HepG2 (cell line): ENCODE measurements around the gene TPR. TPM values are rescaled to one million over a fixed set of nuclear protein-coding genes. Genes with fewer than 3 reads are reported as not detected.

Source experiments
- ATAC-seq: fragments of 200-7000 bp; cut with Tn5 transposase; 3 replicates; pipeline ENCODE4 v1.9.1; 2020; ENCODE audit warnings: mild to moderate bottlenecking, moderate library complexity
- Bru-seq: library from RNA; stranded (reverse); fragments of 400-500 nt; gene quantifications from one replicate; lab custom pipeline; 2021; lab: Mats Ljungman, UMichigan
- BruChase-seq, 2 experiments: library from RNA; stranded (reverse); fragments of 400-500 nt; gene quantifications; one replicate each; lab custom pipeline; 2021; lab: Mats Ljungman, UMichigan
- BruUV-seq: library from RNA; stranded (reverse); fragments of 400-500 nt; replicated peaks from 2 replicates; lab custom pipeline; 2021; lab: Mats Ljungman, UMichigan
- CTCF ChIA-PET: fragments of 300-600 bp; formaldehyde crosslinking; extraction: SDS; loops from one replicate; lab custom pipeline; 2021; ENCODE audit warnings: low total read pairs, inconsistent platforms, low intra/inter-chr PET ratio; lab: Yijun Ruan, JAX
- POLR2A ChIA-PET: fragments of 350-600 bp; sonication (Branson Sonifier 250); formaldehyde crosslinking; loops from one replicate; lab custom pipeline; 2020; ENCODE audit warnings: antibody characterized with exemption, inconsistent platforms; lab: Yijun Ruan, JAX
- DNase-seq: peaks from one replicate; pipeline ENCODE4 v3.0.0-alpha.2; 2015; ENCODE audit warnings: low spot score
- FAIRE-seq: peaks from 3 replicates; lab custom pipeline; 2011; peaks lifted over from hg19 to GRCh38; lab: Jason Lieb, UNC
- H2AFZ ChIP-seq: one replicate; pipeline ENCODE4 v1.6.1; 2011; ENCODE audit warnings: low read length, inconsistent platforms
- H3K27ac ChIP-seq: fragments of 300-600 bp; 3 replicates; pipeline ENCODE4 v1.8.0; 2011; ENCODE audit warnings: mixed run types, mild to moderate bottlenecking, mixed read lengths, low read length, inconsistent platforms; ENCODE audit not compliant: insufficient read depth; ENCODE audit errors: extremely low read length
- H3K27me3 ChIP-seq, 2 experiments: fragments of 200-600 bp in 1 of 2; 2 replicates in 1 of 2; 3 replicates in 1 of 2; pipeline versions ENCODE4 v1.6.0 to v1.8.0; 2011; ENCODE audit warnings: low read length in 2 of 2, mild to moderate bottlenecking in 2 of 2, moderate library complexity in 2 of 2, inconsistent platforms in 1 of 2; ENCODE audit not compliant: insufficient read depth in 2 of 2, control insufficient read depth in 1 of 2
- H3K36me3 ChIP-seq, 2 experiments: fragments of 200-600 bp in 1 of 2; replicated peaks in 1 of 2; 2 replicates in 1 of 2; 3 replicates in 1 of 2; pipeline versions ENCODE4 v1.5.1 to v1.8.0; 2011; ENCODE audit warnings: low read length in 2 of 2, inconsistent platforms in 1 of 2; ENCODE audit not compliant: insufficient read depth in 2 of 2, control insufficient read depth in 1 of 2
- H3K4me1 ChIP-seq: 2 replicates; pipeline ENCODE4 v1.5.1; 2012; ENCODE audit warnings: low read length, inconsistent platforms; ENCODE audit not compliant: insufficient read depth
- H3K4me2 ChIP-seq: 2 replicates; pipeline ENCODE4 v1.6.0; 2011; ENCODE audit warnings: low read depth, low read length, inconsistent platforms
- H3K4me3 ChIP-seq, 3 experiments: fragments of 200-600 bp in 1 of 3; sonication (generic), shearing (Covaris generic) in 1 of 3; replicated peaks in 1 of 3; 2 replicates each; pipeline ENCODE4 v1.5.1; 2011 to 2016; ENCODE audit warnings: low read length in 3 of 3, inconsistent platforms in 2 of 3, low read depth in 2 of 3, mild to moderate bottlenecking in 2 of 3, control low read depth in 1 of 3, mixed read lengths in 1 of 3; ENCODE audit not compliant: insufficient read depth in 1 of 3
- H3K79me2 ChIP-seq: one replicate; pipeline ENCODE4 v1.6.1; 2011; ENCODE audit warnings: low read length, inconsistent platforms; ENCODE audit not compliant: insufficient read depth
- H3K9ac ChIP-seq: 2 replicates; pipeline ENCODE4 v1.6.0; 2011; ENCODE audit warnings: mild to moderate bottlenecking, low read depth, low read length, inconsistent platforms; ENCODE audit not compliant: insufficient read depth
- H3K9me3 ChIP-seq: 2 replicates; pipeline ENCODE4 v1.5.1; 2012; ENCODE audit warnings: mild to moderate bottlenecking, low read length
- H4K20me1 ChIP-seq: 2 replicates; pipeline ENCODE4 v1.6.0; 2011; ENCODE audit warnings: inconsistent platforms, mild to moderate bottlenecking, low read length, moderate library complexity; ENCODE audit not compliant: insufficient read depth
- DPF2 ChIP-seq: sonication (generic); formaldehyde crosslinking; IDR thresholded peaks from 2 replicates; pipeline ENCODE4 v1.4.0; 2020; ENCODE audit warnings: mild to moderate bottlenecking, low read depth, missing genetic modification reagents, borderline replicate concordance
- FLYWCH1 ChIP-seq: sonication (generic); formaldehyde crosslinking; IDR thresholded peaks from 2 replicates; pipeline ENCODE4 v1.8.1; 2023; ENCODE audit warnings: mild to moderate bottlenecking, missing genetic modification reagents
- FOXC1 ChIP-seq: sonication (generic); formaldehyde crosslinking; IDR thresholded peaks from 2 replicates; pipeline ENCODE4 v1.8.0; 2022; ENCODE audit warnings: mild to moderate bottlenecking, missing genetic modification reagents, borderline replicate concordance
- GFI1 ChIP-seq: sonication (generic); formaldehyde crosslinking; IDR thresholded peaks from 2 replicates; pipeline ENCODE4 v1.5.0; 2020; ENCODE audit warnings: missing genetic modification reagents, mild to moderate bottlenecking, borderline replicate concordance
- HDAC2 ChIP-seq: sonication (generic); formaldehyde crosslinking; IDR thresholded peaks from 2 replicates; pipeline ENCODE4 v1.4.0; 2020; ENCODE audit warnings: missing genetic modification reagents
- JUND ChIP-seq: sonication (generic); formaldehyde crosslinking; IDR thresholded peaks from 2 replicates; pipeline ENCODE4 v1.8.0; 2022; ENCODE audit warnings: mild to moderate bottlenecking, missing genetic modification reagents
- NFYC ChIP-seq: IDR thresholded peaks from 2 replicates; pipeline ENCODE4 v1.6.1; 2016; ENCODE audit warnings: missing genetic modification reagents, missing compliant biosample characterization
- NR2F1 ChIP-seq, 2 experiments: fragments of 450-650 bp in 1 of 2; formaldehyde crosslinking in 1 of 2; IDR thresholded peaks; 2 replicates each; pipeline versions ENCODE4 v1.5.0 to v1.6.1; 2016 to 2020; ENCODE audit warnings: mild to moderate bottlenecking in 1 of 2, missing compliant biosample characterization in 1 of 2, missing genetic modification reagents in 1 of 2, moderate library complexity in 1 of 2
- ZNF282 ChIP-seq: fragments of 450-650 bp; IDR thresholded peaks from 2 replicates; pipeline ENCODE4 v1.6.1; 2018; ENCODE audit not compliant: partially characterized antibody
- ZNF33A ChIP-seq: sonication (generic); formaldehyde crosslinking; IDR thresholded peaks from 2 replicates; pipeline ENCODE4 v1.5.1; 2020; ENCODE audit warnings: missing genetic modification reagents, mild to moderate bottlenecking, moderate library complexity, borderline replicate concordance
- WGBS: methylation state at CpG from one replicate; pipeline ENCODE4 v1.1.6; 2017; ENCODE audit warnings: low lambda C conversion rate; 5-methylcytosine and 5-hydroxymethylcytosine counted together
- in situ Hi-C: cut with HindIII; loops from 2 replicates; pipeline ENCODE4 v1.10.0; 2017; ENCODE audit warnings: low pct_unique_long_range_greater_than_20kb; ENCODE audit not compliant: extremely low pct_ligation_motif_present
- intact Hi-C: fragments of 100-400 bp; cut with micrococcal nuclease; formaldehyde crosslinking; loops from one replicate; pipeline ENCODE4 v1.10.0; 2022; ENCODE audit not compliant: unreplicated experiment
- long read RNA-seq, 2 experiments: library from RNA in 1 of 2; library from polyadenylated mRNA in 1 of 2; stranded (forward) in 1 of 2; unstranded in 1 of 2; transcript quantifications; one replicate each; pipeline ENCODE4 v2.0.0, GENCODE V29; 2019 to 2022
- polyA minus RNA-seq, 3 experiments: library from RNA; depleted of rRNA, polyadenylated mRNA; stranded (reverse); fragments of >200 nt; gene quantifications; 2 replicates each; pipeline ENCODE4 v1.2.3, GENCODE V29; 2011; ENCODE audit warnings: low replicate concordance in 1 of 3
- polyA plus RNA-seq, 8 experiments: library from polyadenylated mRNA; depleted of rRNA in 3 of 8; stranded (reverse) in 7 of 8; unstranded in 1 of 8; fragments of >200 nt; fragmentation: Illumina TruSeq in 4 of 8; extraction: Trizol in 4 of 8; gene quantifications; 2 replicates each; pipeline versions ENCODE4 v1.2.1 to v1.2.3, GENCODE V29; 2011 to 2016; ENCODE audit warnings: low read depth in 4 of 8, missing spikeins in 1 of 8, mixed read lengths in 1 of 8; ENCODE audit not compliant: insufficient read depth in 1 of 8
- total RNA-seq, 5 experiments: library from RNA; depleted of rRNA; stranded (reverse); fragments of >200 nt; fragmentation: Illumina TruSeq; extraction: Trizol; gene quantifications; 2 replicates each; pipeline ENCODE4 v1.2.3, GENCODE V29; 2016; ENCODE audit warnings: low read depth in 1 of 5
- TF ChIP-seq, protein P1 (sequence below): sonication (generic); formaldehyde crosslinking; IDR thresholded peaks from 2 replicates; pipeline ENCODE4 v1.4.0; 2020; ENCODE audit warnings: missing genetic modification reagents
- TF ChIP-seq, protein P2 (sequence below): sonication (generic); formaldehyde crosslinking; IDR thresholded peaks from 2 replicates; pipeline ENCODE4 v1.4.0; 2020; ENCODE audit warnings: mild to moderate bottlenecking, missing genetic modification reagents

TPR gene
- 81.7 and 116 TPM in 2 replicates for total RNA-seq (2016; rRNA removed; fragmentation: Illumina TruSeq; extraction: Trizol)
- 5.9 and 6.3 TPM in 2 replicates for total RNA-seq (2016; cell fraction: cytosol; rRNA removed; fragmentation: Illumina TruSeq; extraction: Trizol; ENCODE audit: low read depth)
- total RNA-seq (2016; cell fraction: insoluble cytoplasmic fraction; rRNA removed; fragmentation: Illumina TruSeq; extraction: Trizol), result 78.5 and 115 TPM in 2 replicates
- total RNA-seq (2016; cell fraction: membrane; rRNA removed; fragmentation: Illumina TruSeq; extraction: Trizol), result 12.1 and 12.7 TPM in 2 replicates
- total RNA-seq (2016; cell fraction: nucleus; rRNA removed; fragmentation: Illumina TruSeq; extraction: Trizol), result 93.8 and 105 TPM in 2 replicates
- 72.0 and 78.9 TPM in 2 replicates for polyA plus RNA-seq (2011; rRNA removed)
- polyA plus RNA-seq (2011; cell fraction: cytosol; rRNA removed), result 34.7 and 37.4 TPM in 2 replicates
- 99.6 and 106 TPM in 2 replicates for polyA plus RNA-seq (2011; cell fraction: nucleus; rRNA removed)
- polyA plus RNA-seq (2012), result 36.8 and 45.0 TPM in 2 replicates
- polyA plus RNA-seq (2016; cell fraction: cytosol; fragmentation: Illumina TruSeq; extraction: Trizol; ENCODE audit: low read depth), result 1.8 and 1.9 TPM in 2 replicates
- polyA plus RNA-seq (2016; cell fraction: insoluble cytoplasmic fraction; fragmentation: Illumina TruSeq; extraction: Trizol; ENCODE audit: low read depth), result 65.3 and 66.3 TPM in 2 replicates
- polyA plus RNA-seq (2016; cell fraction: membrane; fragmentation: Illumina TruSeq; extraction: Trizol; ENCODE audit: low read depth), result 3.4 and 4.7 TPM in 2 replicates
- polyA plus RNA-seq (2016; cell fraction: nucleus; fragmentation: Illumina TruSeq; extraction: Trizol; ENCODE audit: insufficient read depth, low read depth), result 83.4 and 90.6 TPM in 2 replicates
- 168 and 262 TPM in 2 replicates for polyA minus RNA-seq (2011; rRNA and poly(A)+ RNA removed; ENCODE audit: low replicate concordance)
- polyA minus RNA-seq (2011; cell fraction: cytosol; rRNA and poly(A)+ RNA removed), result 56.5 and 64.1 TPM in 2 replicates
- 141 and 146 TPM in 2 replicates for polyA minus RNA-seq (2011; cell fraction: nucleus; rRNA and poly(A)+ RNA removed)
- Bru-seq, nascent RNA, result percentile 91 among the genes with signal in this experiment
- BruChase-seq, experiment 1, labeled RNA remaining after a 6-hour chase, result percentile 92 among the genes with signal in this experiment
- percentile 90 among the genes with signal in this experiment for BruChase-seq, experiment 2, labeled RNA remaining after a 2-hour chase
- long read RNA-seq, experiment 1, partial matches to known transcripts, result 80 of 86 reads
- long read RNA-seq, experiment 1, other reads (novel, unspliced or antisense), result 6 of 86 reads
- long read RNA-seq, experiment 2, partial matches to known transcripts, result 52 of 60 reads
- long read RNA-seq, experiment 2, other reads (novel, unspliced or antisense), result 8 of 60 reads

DNA sequence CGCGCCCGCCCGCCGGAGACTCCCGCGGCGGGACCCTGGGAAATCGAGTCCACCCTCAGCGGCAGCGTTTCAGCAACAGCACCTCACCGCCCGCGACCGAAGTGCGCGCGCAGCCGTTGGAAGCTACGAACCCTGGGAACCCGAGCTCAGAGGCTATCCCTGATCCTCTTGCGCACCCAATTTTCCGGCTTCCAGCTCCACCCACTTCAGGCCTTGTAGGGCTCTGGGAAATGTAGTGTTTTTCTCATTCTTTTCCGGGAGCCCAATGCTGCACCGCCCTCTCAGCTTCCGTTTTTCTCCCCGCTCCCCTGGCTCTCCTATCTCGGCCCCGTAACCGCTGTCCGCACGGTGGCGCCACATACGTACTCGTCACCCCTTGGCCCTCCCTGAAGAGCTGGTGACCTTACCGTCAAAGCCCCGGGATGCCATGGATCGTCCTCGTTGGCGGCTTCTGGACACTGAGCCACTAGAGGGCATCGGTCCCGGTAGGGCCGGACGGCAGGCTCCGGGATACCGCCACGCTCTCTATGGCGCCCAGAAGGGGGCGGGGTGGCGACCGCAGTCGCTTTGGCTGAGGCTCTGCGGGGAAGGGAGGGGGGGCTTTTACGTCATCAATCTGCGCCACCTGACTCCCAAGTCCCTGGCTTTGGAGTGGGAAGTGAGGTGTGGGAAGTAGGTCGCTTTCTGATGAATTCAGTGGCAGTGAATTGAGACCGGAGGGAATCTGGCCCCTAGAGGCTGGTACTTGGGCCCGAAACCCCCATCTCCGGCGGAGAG lies at the start of gene TPR, which contains the start of gene ODR4:
TSS of gene TPR (minus strand) at position 102 of the 777 bp plus-strand sequence. CDS start 225 bp downstream, outside the sequence.
TSS of gene ODR4 (plus strand) at position 687 of the 777 bp plus-strand sequence. CDS start 3,948 bp downstream, outside the sequence.
- DNase-seq, result peak; percentile 98
- WGBS, result 2% methylated on average over 36 of the region's 60 CpGs
- no peak; the same call in 1 of the 2 replicates for TF ChIP-seq ZNF33A
- peak; percentile 28; the same call in 1 of the 2 replicates for TF ChIP-seq NFYC (CRISPR knock-in tag)
- TF ChIP-seq, protein P1, sequence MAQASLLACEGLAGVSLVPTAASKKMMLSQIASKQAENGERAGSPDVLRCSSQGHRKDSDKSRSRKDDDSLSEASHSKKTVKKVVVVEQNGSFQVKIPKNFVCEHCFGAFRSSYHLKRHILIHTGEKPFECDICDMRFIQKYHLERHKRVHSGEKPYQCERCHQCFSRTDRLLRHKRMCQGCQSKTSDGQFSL (CRISPR knock-in tag), result peak; percentile 92
- TF ChIP-seq GFI1, result no peak; the same call in none of the 2 replicates
- peak; percentile 24 to 47; a peak in 2 of 4 replicates for TF ChIP-seq NR2F1 (CRISPR knock-in tag; IDR thresholded peaks at IDR 0.05)
- no peak for TF ChIP-seq ZNF282
- TF ChIP-seq, protein P2, sequence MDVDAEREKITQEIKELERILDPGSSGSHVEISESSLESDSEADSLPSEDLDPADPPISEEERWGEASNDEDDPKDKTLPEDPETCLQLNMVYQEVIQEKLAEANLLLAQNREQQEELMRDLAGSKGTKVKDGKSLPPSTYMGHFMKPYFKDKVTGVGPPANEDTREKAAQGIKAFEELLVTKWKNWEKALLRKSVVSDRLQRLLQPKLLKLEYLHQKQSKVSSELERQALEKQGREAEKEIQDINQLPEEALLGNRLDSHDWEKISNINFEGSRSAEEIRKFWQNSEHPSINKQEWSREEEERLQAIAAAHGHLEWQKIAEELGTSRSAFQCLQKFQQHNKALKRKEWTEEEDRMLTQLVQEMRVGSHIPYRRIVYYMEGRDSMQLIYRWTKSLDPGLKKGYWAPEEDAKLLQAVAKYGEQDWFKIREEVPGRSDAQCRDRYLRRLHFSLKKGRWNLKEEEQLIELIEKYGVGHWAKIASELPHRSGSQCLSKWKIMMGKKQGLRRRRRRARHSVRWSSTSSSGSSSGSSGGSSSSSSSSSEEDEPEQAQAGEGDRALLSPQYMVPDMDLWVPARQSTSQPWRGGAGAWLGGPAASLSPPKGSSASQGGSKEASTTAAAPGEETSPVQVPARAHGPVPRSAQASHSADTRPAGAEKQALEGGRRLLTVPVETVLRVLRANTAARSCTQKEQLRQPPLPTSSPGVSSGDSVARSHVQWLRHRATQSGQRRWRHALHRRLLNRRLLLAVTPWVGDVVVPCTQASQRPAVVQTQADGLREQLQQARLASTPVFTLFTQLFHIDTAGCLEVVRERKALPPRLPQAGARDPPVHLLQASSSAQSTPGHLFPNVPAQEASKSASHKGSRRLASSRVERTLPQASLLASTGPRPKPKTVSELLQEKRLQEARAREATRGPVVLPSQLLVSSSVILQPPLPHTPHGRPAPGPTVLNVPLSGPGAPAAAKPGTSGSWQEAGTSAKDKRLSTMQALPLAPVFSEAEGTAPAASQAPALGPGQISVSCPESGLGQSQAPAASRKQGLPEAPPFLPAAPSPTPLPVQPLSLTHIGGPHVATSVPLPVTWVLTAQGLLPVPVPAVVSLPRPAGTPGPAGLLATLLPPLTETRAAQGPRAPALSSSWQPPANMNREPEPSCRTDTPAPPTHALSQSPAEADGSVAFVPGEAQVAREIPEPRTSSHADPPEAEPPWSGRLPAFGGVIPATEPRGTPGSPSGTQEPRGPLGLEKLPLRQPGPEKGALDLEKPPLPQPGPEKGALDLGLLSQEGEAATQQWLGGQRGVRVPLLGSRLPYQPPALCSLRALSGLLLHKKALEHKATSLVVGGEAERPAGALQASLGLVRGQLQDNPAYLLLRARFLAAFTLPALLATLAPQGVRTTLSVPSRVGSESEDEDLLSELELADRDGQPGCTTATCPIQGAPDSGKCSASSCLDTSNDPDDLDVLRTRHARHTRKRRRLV (CRISPR knock-in tag), result peak; percentile 63; the same call in 1 of the 2 replicates
- TF ChIP-seq DPF2 (CRISPR knock-in tag), result no peak
- peak; percentile 51; the same call in 1 of the 2 replicates for TF ChIP-seq JUND (CRISPR knock-in tag)
- no peak for TF ChIP-seq FLYWCH1 (CRISPR knock-in tag)
- peak; percentile 72 for TF ChIP-seq FOXC1 (CRISPR knock-in tag)
- TF ChIP-seq HDAC2, result peak; percentile 50

More for the DNA sequence above, at the start of gene TPR, which contains the start of gene ODR4:
- ATAC-seq (peak; percentile 95), FAIRE-seq (peak; percentile 90)
- H3K4me1 ChIP-seq, result peaks cover 47% of the 10 kb centered on the region
- ChIA-PET POLR2A (interaction anchor here (0.6 to 1.6 kb wide), 9 partner anchors 11 to 1218 kb away, joined by 3 to 6 read pairs (median 3); partner anchors contain the start of genes IVNS1ABP, SWT1 and TRMT1L), CTCF (no interaction called here)
- in situ Hi-C loops, result no loop called here
- peak within 1 kb of the TSS; percentile 83 for H2AFZ ChIP-seq
- H4K20me1 ChIP-seq, result peaks cover 17% of the 10 kb centered on the region
- H3K36me3 ChIP-seq, result peaks cover 0 to 22% of the 10 kb centered on the region in 2 experiments
- no peaks in the 10 kb centered on the region; a peak in 1 of 5 replicates for H3K27me3 ChIP-seq
- peak within 1 kb of the TSS; percentile 80 to 81 (median 80) for H3K4me3 ChIP-seq
- H3K27ac ChIP-seq, result peak within 1 kb of the TSS; percentile 99
- BruUV-seq, result no TSS peak
- no peaks in the 10 kb centered on the region for H3K9me3 ChIP-seq
- H3K9ac ChIP-seq, result peak within 1 kb of the TSS; percentile 97
- intact Hi-C loops, result loop anchor here (2.0 to 10.0 kb wide), 2 partner anchors 1219 to 1331 kb away; partner anchors contain the start of genes RNF2, SWT1 and TRMT1L
- peak within 1 kb of the TSS; percentile 92 for H3K4me2 ChIP-seq
- peaks cover 71% of the 10 kb centered on the region for H3K79me2 ChIP-seq
